Sigmoid colon (tissue), 4 donors: ENCODE data around the gene SCAANT1.

Source experiments
- CTCF ChIP-seq, 4 experiments: fragments of 450-650 bp in 3 of 4; fragments of 200-600 bp in 1 of 4; IDR thresholded peaks; one replicate each; pipeline ENCODE4 v1.5.1; 2016 to 2019; ENCODE audit warnings: antibody characterized with exemption in 4 of 4, mild to moderate bottlenecking in 3 of 4, moderate library complexity in 2 of 4
- EP300 ChIP-seq, 4 donors: sonication (generic); formaldehyde crosslinking; IDR thresholded peaks; one replicate each; pipeline ENCODE4 v1.6.1; 2017; ENCODE audit warnings: antibody characterized with exemption in 4 of 4
- POLR2A ChIP-seq, 2 donors: fragments of 450-650 bp; IDR thresholded peaks; one replicate each; pipeline ENCODE4 v1.6.1; 2016; ENCODE audit warnings: antibody characterized with exemption in 2 of 2, mild to moderate bottlenecking in 2 of 2, moderate library complexity in 2 of 2
- POLR2AphosphoS5 ChIP-seq, 4 donors: sonication (generic); formaldehyde crosslinking; IDR thresholded peaks; one replicate each; pipeline ENCODE4 v1.6.1; 2017; ENCODE audit warnings: antibody characterized with exemption in 4 of 4

- no peak for TF ChIP-seq EP300 (IDR thresholded peaks at IDR 0.05)
- TF ChIP-seq CTCF (IDR thresholded peaks at IDR 0.05) = no peak
- no peak for TF ChIP-seq POLR2AphosphoS5 (IDR thresholded peaks at IDR 0.05)
- no peak for TF ChIP-seq POLR2A (IDR thresholded peaks at IDR 0.05)
Observed at GRCh38 chr3:63867225-63867624, 45.0 kb downstream of the SCAANT1 start.
